ENCODE measurements around the gene VGLL4.

GRCh38 chr3:11534793-11535101 lies 109.0 kb downstream of the VGLL4 start:
- TF ChIP-seq, protein P1, sequence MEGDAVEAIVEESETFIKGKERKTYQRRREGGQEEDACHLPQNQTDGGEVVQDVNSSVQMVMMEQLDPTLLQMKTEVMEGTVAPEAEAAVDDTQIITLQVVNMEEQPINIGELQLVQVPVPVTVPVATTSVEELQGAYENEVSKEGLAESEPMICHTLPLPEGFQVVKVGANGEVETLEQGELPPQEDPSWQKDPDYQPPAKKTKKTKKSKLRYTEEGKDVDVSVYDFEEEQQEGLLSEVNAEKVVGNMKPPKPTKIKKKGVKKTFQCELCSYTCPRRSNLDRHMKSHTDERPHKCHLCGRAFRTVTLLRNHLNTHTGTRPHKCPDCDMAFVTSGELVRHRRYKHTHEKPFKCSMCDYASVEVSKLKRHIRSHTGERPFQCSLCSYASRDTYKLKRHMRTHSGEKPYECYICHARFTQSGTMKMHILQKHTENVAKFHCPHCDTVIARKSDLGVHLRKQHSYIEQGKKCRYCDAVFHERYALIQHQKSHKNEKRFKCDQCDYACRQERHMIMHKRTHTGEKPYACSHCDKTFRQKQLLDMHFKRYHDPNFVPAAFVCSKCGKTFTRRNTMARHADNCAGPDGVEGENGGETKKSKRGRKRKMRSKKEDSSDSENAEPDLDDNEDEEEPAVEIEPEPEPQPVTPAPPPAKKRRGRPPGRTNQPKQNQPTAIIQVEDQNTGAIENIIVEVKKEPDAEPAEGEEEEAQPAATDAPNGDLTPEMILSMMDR (IDR thresholded peaks at IDR 0.05; ENCODE audit: borderline replicate concordance, extremely low read depth, low read length, poor library complexity, severe bottlenecking) = no peak
- TF ChIP-seq EZH2 (IDR thresholded peaks at IDR 0.05; ENCODE audit: borderline replicate concordance, low read depth, low read length, severe bottlenecking) = no peak
